AG04450 (cell line): ENCODE data around the gene KCNQ1OT1. TPM values are rescaled to one million over a fixed set of nuclear protein-coding genes. Genes with fewer than 3 reads are reported as not detected.
A peak's percentile ranks its signal among the peaks of the same experiment; 100 is the strongest.

Experiments used
- CTCF ChIA-PET: fragments of 300-600, 350-600 bp; formaldehyde crosslinking; extraction: SDS; loops from one replicate; lab custom pipeline; 2022; ENCODE audit warnings: antibody characterized with exemption, inconsistent platforms; lab: Charles Lee
- POLR2A ChIA-PET: fragments of 350-600 bp; formaldehyde crosslinking; extraction: SDS; loops from one replicate; lab custom pipeline; 2021; ENCODE audit warnings: antibody characterized with exemption, inconsistent platforms; lab: Yijun Ruan, JAX
- DNase-seq: peaks from one replicate; pipeline ENCODE4 v3.0.0-alpha.2; 2011; ENCODE audit warnings: low read depth, low spot score
- H3K27ac ChIP-seq: one replicate; pipeline ENCODE4 v1.5.1; 2012; ENCODE audit warnings: low read depth, low read length, control low read depth
- H3K27me3 ChIP-seq: one replicate; pipeline ENCODE4 v1.6.0; 2012; ENCODE audit warnings: low read length; ENCODE audit not compliant: control insufficient read depth, insufficient read depth
- H3K4me3 ChIP-seq: 2 replicates; pipeline ENCODE4 v1.5.1; 2011; ENCODE audit warnings: mild to moderate bottlenecking, low read depth, low read length, control low read depth
- H3K9me3 ChIP-seq: 2 replicates; pipeline ENCODE4 v1.5.1; 2012; ENCODE audit warnings: low read length; ENCODE audit not compliant: control insufficient read depth, insufficient read depth
- polyA plus RNA-seq: library from polyadenylated mRNA; depleted of rRNA; stranded (reverse); fragments of >200 nt; gene quantifications from 2 replicates; pipeline ENCODE4 v1.2.3, GENCODE V29; 2011
- TF ChIP-seq, protein P1 (sequence below): IDR thresholded peaks from 2 replicates; pipeline ENCODE4 v1.5.1; 2011; ENCODE audit warnings: low read depth, low read length, control low read depth, inconsistent platforms

KCNQ1OT1 gene
- polyA plus RNA-seq, 1 experiment = 0.33 TPM

DNA sequence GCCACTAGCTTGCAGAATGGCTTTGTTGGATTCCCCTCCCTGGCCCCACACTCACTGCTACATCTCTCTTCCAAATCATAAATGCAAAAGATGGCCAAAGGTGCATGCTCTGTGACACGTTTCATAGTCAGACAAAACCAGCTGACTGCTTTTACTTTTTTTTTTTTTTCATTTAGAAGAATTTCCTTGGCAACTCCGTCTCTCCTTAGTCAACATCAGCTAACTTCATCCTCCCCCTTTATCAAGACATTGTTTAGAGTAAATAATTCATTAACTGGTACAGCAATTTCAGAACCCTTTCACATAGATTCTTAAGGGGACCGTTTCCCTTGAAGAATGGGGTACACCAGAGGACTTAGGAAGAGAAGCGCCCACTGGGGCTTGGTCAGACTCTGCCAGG is 16.0 kb downstream of the KCNQ1OT1 start:
- ChIA-PET CTCF (no interaction called here), POLR2A (no interaction called here)
- no peak for DNase-seq
- no peaks in the 10 kb centered on the region for H3K9me3 ChIP-seq
- TF ChIP-seq, protein P1, sequence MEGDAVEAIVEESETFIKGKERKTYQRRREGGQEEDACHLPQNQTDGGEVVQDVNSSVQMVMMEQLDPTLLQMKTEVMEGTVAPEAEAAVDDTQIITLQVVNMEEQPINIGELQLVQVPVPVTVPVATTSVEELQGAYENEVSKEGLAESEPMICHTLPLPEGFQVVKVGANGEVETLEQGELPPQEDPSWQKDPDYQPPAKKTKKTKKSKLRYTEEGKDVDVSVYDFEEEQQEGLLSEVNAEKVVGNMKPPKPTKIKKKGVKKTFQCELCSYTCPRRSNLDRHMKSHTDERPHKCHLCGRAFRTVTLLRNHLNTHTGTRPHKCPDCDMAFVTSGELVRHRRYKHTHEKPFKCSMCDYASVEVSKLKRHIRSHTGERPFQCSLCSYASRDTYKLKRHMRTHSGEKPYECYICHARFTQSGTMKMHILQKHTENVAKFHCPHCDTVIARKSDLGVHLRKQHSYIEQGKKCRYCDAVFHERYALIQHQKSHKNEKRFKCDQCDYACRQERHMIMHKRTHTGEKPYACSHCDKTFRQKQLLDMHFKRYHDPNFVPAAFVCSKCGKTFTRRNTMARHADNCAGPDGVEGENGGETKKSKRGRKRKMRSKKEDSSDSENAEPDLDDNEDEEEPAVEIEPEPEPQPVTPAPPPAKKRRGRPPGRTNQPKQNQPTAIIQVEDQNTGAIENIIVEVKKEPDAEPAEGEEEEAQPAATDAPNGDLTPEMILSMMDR = no peak
- H3K4me3 ChIP-seq = no peak overlapping the region
- peaks cover 10% of the 10 kb centered on the region for H3K27me3 ChIP-seq
- H3K27ac ChIP-seq = no peak overlapping the region

DNA sequence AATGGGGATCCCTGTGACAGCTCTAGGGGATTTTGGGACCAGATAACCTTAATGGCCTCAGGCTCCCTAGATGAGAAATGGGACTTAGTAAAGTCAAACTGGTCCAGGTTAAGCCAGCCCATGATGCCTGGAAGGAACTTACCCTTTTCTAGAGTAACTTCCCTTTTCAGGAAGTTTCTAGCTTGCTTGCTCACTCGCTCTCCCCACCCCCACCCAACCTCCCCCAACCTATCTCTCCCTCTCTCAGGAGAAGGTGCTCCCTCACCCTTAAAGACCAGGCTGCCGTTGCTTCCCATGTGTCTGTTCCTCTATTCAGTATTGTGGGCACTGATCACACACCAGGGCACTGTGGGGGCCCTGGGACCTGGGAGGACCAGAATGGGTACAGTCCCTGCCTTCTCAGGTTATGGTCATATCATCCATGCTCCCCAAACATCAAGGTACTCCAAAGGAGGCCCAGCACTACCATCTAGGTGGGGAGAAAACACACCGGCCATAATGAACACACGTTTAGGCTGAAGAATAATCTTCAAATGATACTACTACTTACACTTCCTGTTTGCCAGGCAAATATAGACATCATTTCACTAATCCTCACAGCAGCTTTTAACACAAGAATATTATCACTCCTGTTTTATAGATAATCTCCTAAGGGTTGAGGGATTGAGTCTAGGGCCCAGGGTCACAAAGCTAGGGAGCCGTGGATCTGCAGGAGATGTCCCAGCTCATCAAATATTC is 18.2 kb downstream of the KCNQ1OT1 start:
- TF ChIP-seq, protein P1 = no peak
- H3K9me3 ChIP-seq = no peaks in the 10 kb centered on the region
- H3K27me3 ChIP-seq = peaks cover 8% of the 10 kb centered on the region
- POLR2A ChIA-PET = no interaction called here
- H3K27ac ChIP-seq = peak overlapping the region; percentile 21
- no peak overlapping the region for H3K4me3 ChIP-seq
- DNase-seq = no peak
- CTCF ChIA-PET = no interaction called here

DNA sequence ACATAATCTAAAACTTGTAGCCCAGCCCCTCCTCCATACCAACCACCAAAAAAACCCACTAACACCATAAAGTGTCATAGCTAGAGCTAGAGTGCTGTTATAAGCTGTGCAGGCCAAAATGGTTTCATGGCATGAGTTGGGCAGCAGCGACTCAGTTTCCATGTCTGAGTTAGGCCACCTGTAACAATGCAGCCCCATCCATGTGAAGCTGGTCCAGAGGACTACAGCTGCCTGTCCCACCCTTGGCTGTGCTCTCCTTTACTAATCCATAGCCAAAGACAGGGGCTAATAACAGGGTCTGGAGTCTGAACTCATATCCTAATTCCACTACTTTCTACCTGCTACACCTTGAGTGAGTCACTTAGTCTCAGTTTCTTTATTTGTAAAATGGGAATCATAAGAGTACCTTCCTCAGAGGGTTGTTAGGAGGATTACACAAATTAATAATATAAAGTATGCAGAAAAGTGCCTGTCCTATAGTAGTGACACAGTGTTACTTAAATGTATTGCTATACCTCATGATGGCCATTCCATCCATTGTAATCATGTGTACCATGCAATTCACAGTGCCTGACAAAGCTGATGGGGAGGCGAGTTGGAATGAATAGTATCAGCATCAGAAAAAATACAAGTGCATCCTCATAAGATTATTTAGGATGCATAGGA is 20.6 kb downstream of the KCNQ1OT1 start:
- Histone ChIP-seq H3K4me3 (no peak overlapping the region), H3K27ac (no peak overlapping the region), H3K9me3 (no peaks in the 10 kb centered on the region; the same call in 1 of the 2 replicates), H3K27me3 (peaks cover 8% of the 10 kb centered on the region)
- TF ChIP-seq, protein P1 = no peak
- POLR2A ChIA-PET = interaction anchor here (1.4 kb wide), 1 partner anchor 206 kb away, joined by 3 read pairs; the partner anchor contains the start of gene CDKN1C
- DNase-seq = no peak
- CTCF ChIA-PET = no interaction called here

DNA sequence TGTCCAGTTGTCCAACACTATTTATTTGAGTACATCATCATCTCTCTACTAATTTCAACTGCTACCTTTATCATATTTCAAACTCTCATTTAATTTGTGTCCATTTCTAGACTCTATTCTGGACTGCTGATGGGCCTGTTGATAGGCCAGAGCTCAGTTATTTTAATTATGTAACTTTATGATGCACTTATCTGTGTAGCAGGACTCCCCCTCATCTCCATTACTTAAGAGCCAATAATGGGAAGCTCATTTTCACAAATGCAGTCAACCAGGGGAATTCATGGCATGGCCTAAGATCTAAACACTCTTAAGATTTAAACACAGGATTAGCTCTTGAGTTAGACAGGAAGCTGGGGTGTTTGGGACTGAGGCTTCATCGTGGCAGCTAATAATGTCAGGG is 21.4 kb downstream of the KCNQ1OT1 start:
- DNase-seq = no peak
- CTCF ChIA-PET = no interaction called here
- POLR2A ChIA-PET = interaction anchor here (1.4 kb wide), 1 partner anchor 207 kb away, joined by 3 read pairs; the partner anchor contains the start of gene CDKN1C
- TF ChIP-seq, protein P1 = no peak
- H3K4me3 ChIP-seq = no peak overlapping the region
- H3K27me3 ChIP-seq = peaks cover 5% of the 10 kb centered on the region
- H3K27ac ChIP-seq = no peak overlapping the region
- no peaks in the 10 kb centered on the region; the same call in 1 of the 2 replicates for H3K9me3 ChIP-seq

DNA sequence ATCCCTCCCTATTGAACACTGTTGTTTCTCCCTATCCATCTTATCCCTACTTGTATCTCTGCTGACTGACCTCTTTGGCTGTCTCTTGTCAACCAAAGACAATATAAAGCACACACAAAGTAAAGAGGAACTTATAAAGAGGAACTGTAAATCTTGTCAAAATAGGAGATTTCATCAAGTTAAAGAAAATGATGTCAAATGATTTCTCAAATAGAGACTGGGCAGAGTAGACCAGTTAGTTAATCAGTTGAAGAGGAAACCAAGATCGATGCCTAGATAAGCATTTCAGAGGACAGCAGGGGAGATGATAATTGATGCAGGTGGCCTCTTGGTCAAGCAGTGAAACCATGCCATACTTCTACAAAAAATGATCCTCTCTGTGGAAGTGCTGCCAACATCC is 22.7 kb downstream of the KCNQ1OT1 start:
- ChIA-PET POLR2A (no interaction called here), CTCF (interaction anchor here (1.1 kb wide), 1 partner anchor 211 kb away, joined by 4 read pairs; no protein-coding TSS in a partner anchor)
- Histone ChIP-seq H3K27ac (no peak overlapping the region), H3K4me3 (no peak overlapping the region), H3K27me3 (peaks cover 2% of the 10 kb centered on the region), H3K9me3 (no peaks in the 10 kb centered on the region; the same call in 1 of the 2 replicates)
- TF ChIP-seq, protein P1 = no peak
- no peak for DNase-seq
